AG04450 (cell line): ENCODE measurements around the gene NUP205. TPM values are rescaled to one million over a fixed set of nuclear protein-coding genes. Genes with fewer than 3 reads are reported as not detected.

Source experiments
- CTCF ChIA-PET: fragments of 300-600, 350-600 bp; formaldehyde crosslinking; extraction: SDS; loops from one replicate; lab custom pipeline; 2022; ENCODE audit warnings: antibody characterized with exemption, inconsistent platforms; lab: Charles Lee
- POLR2A ChIA-PET: fragments of 350-600 bp; formaldehyde crosslinking; extraction: SDS; loops from one replicate; lab custom pipeline; 2021; ENCODE audit warnings: antibody characterized with exemption, inconsistent platforms; lab: Yijun Ruan, JAX
- DNase-seq: peaks from one replicate; pipeline ENCODE4 v3.0.0-alpha.2; 2011; ENCODE audit warnings: low read depth, low spot score
- H3K27ac ChIP-seq: one replicate; pipeline ENCODE4 v1.5.1; 2012; ENCODE audit warnings: low read depth, low read length, control low read depth
- H3K27me3 ChIP-seq: one replicate; pipeline ENCODE4 v1.6.0; 2012; ENCODE audit warnings: low read length; ENCODE audit not compliant: control insufficient read depth, insufficient read depth
- H3K4me3 ChIP-seq: 2 replicates; pipeline ENCODE4 v1.5.1; 2011; ENCODE audit warnings: mild to moderate bottlenecking, low read depth, low read length, control low read depth
- H3K9me3 ChIP-seq: 2 replicates; pipeline ENCODE4 v1.5.1; 2012; ENCODE audit warnings: low read length; ENCODE audit not compliant: control insufficient read depth, insufficient read depth
- polyA plus RNA-seq: library from polyadenylated mRNA; depleted of rRNA; stranded (reverse); fragments of >200 nt; gene quantifications from 2 replicates; pipeline ENCODE4 v1.2.3, GENCODE V29; 2011
- TF ChIP-seq, protein P1 (sequence below): IDR thresholded peaks from 2 replicates; pipeline ENCODE4 v1.5.1; 2011; ENCODE audit warnings: low read depth, low read length, control low read depth, inconsistent platforms

Gene NUP205
- polyA plus RNA-seq, 1 experiment: 36.2 TPM

DNA sequence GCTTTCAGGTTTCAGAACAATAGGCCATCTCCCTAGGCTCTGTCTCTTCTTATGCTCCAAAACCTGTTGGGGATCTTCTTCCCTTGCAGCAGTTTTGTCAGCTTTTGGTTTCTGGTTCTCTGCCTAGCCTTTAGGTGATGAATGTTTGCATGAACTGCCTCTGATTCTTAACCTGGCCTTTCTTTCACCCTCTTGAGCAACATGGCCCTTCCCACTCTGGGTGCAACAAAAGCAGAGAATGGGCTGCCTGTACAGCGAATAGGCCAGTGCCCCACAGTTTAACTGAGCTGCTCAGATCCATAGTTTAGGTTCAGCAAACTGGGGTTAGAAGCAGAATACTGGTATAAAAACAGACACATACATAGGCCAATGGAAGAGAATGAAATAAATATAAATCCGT lies 18.1 kb upstream of the NUP205 start:
- TF ChIP-seq, protein P1, sequence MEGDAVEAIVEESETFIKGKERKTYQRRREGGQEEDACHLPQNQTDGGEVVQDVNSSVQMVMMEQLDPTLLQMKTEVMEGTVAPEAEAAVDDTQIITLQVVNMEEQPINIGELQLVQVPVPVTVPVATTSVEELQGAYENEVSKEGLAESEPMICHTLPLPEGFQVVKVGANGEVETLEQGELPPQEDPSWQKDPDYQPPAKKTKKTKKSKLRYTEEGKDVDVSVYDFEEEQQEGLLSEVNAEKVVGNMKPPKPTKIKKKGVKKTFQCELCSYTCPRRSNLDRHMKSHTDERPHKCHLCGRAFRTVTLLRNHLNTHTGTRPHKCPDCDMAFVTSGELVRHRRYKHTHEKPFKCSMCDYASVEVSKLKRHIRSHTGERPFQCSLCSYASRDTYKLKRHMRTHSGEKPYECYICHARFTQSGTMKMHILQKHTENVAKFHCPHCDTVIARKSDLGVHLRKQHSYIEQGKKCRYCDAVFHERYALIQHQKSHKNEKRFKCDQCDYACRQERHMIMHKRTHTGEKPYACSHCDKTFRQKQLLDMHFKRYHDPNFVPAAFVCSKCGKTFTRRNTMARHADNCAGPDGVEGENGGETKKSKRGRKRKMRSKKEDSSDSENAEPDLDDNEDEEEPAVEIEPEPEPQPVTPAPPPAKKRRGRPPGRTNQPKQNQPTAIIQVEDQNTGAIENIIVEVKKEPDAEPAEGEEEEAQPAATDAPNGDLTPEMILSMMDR: no peak
- ChIA-PET POLR2A (no interaction called here), CTCF (no interaction called here)
- Histone ChIP-seq H3K4me3 (no peak overlapping the region), H3K27me3 (peaks cover 4% of the 10 kb centered on the region), H3K9me3 (no peaks in the 10 kb centered on the region), H3K27ac (no peak overlapping the region)
- DNase-seq: no peak

- no peak overlapping the region for H3K27ac ChIP-seq
- H3K27me3 ChIP-seq: peaks cover 6% of the 10 kb centered on the region
- DNase-seq: no peak
- no peak overlapping the region for H3K4me3 ChIP-seq
- TF ChIP-seq, protein P1: no peak
- CTCF ChIA-PET: no interaction called here
- no peaks in the 10 kb centered on the region for H3K9me3 ChIP-seq
- POLR2A ChIA-PET: interaction anchor here (0.6 kb wide), 1 partner anchor 14 kb away, joined by 5 read pairs; no protein-coding TSS in a partner anchor
Measured at GRCh38 chr7:135541029-135541428, 16.7 kb upstream of the NUP205 start.

DNA sequence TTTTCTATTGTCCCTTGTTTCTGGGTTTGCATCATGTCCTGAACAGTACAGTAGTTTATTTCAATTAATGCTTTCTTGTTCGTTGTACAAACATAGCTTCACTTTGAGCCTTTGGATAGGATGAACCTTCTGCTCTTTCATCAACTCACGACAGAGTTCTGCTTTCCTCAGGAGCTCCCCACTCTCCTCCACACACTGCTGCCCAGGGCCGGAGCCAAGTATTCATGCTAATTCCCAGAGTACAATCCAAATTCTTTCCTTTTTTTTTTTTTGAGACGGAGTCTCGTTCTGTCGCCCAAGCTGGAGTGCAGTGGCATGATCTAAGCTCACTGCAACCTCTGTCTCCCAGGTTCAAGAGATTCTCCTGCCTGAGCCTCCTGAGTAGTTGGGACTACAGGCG lies 7.5 kb upstream of the NUP205 start:
- Histone ChIP-seq H3K27me3 (peaks cover 11% of the 10 kb centered on the region), H3K27ac (no peak overlapping the region), H3K4me3 (no peak overlapping the region), H3K9me3 (no peaks in the 10 kb centered on the region)
- TF ChIP-seq, protein P1: no peak
- CTCF ChIA-PET: no interaction called here
- no peak for DNase-seq
- POLR2A ChIA-PET: no interaction called here

DNA sequence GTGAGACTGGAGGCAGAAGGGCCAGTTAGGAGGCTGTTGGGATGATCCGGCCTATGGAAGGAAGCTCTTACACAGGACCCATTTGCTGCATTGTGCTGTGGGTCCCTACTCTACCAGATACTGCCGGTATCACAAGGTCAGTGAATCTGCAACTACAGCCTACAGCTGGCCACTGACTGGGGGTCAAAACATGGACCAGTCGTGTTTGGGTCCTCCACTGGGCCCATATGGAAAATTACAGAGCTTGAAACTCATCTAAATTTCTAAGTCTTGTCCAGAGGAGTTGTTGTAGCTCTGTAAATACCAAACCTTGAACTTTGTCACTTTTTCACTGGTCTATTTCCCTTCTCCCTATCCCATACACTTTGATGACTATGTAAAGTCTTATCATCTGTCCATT lies 5.6 kb upstream of the NUP205 start:
- H3K27me3 ChIP-seq: peaks cover 10% of the 10 kb centered on the region
- H3K27ac ChIP-seq: no peak overlapping the region
- no peaks in the 10 kb centered on the region for H3K9me3 ChIP-seq
- TF ChIP-seq, protein P1: no peak
- DNase-seq: no peak
- POLR2A ChIA-PET: no interaction called here
- H3K4me3 ChIP-seq: no peak overlapping the region
- CTCF ChIA-PET: interaction anchor here (1.1 kb wide), 1 partner anchor 278 kb away, joined by 4 read pairs; no protein-coding TSS in a partner anchor

DNA sequence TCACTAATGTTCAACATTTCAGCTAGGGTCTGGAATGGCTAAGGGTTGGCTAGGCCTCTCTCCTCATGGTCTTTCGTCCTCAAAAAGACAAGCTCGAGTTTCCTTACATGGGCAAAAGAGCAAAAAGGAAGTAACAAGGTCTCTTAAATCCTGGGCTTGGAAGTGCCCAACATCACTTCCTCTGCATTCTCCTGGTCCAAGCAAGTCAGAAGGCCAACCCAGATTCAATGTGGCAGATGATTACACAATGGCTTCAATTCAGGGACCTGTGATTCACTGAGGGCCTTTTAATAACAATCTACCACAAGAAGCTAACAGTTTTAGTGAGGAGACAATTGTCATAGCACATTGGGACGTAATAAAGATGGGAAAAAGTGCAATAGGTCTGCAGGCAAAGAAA lies 4.4 kb upstream of the NUP205 start:
- no peak overlapping the region for H3K27ac ChIP-seq
- TF ChIP-seq, protein P1: no peak
- no peak overlapping the region for H3K4me3 ChIP-seq
- no peak for DNase-seq
- POLR2A ChIA-PET: no interaction called here
- no peaks in the 10 kb centered on the region for H3K9me3 ChIP-seq
- CTCF ChIA-PET: interaction anchor here (0.8 kb wide), 1 partner anchor 273 kb away, joined by 3 read pairs; no protein-coding TSS in a partner anchor
- peaks cover 10% of the 10 kb centered on the region for H3K27me3 ChIP-seq
